Gastrocnemius medialis (tissue), 4 donors: ENCODE data around the gene PRKCZ.

ENCODE experiments used
- CTCF ChIP-seq, 5 experiments: fragments of 450-650 bp in 3 of 5; fragments of 200-600 bp in 2 of 5; sonication (generic) in 2 of 5; IDR thresholded peaks in 4 of 5; conservative IDR thresholded peaks in 1 of 5; 1 replicate in 4 of 5; 2 replicates in 1 of 5; pipeline ENCODE4 v1.5.1; 2016 to 2019; ENCODE audit warnings: antibody characterized with exemption in 5 of 5, mild to moderate bottlenecking in 3 of 5, moderate library complexity in 3 of 5
- POLR2A ChIP-seq, 2 donors: fragments of 450-650 bp; IDR thresholded peaks; one replicate each; pipeline ENCODE4 v1.6.1; 2017; ENCODE audit warnings: antibody characterized with exemption in 2 of 2, mild to moderate bottlenecking in 2 of 2, moderate library complexity in 2 of 2

GRCh38 chr1:2156866-2157265 lies 106.7 kb downstream of the PRKCZ start:
- TF ChIP-seq POLR2A (IDR thresholded peaks at IDR 0.05), result no peak
- no peak for TF ChIP-seq CTCF (IDR thresholded peaks at IDR 0.05 in 4 of 5, conservative IDR thresholded peaks at IDR 0.05 in 1 of 5)
